CD4-positive, alpha-beta T cell treated with Interleukin-21 for 1 hour (primary cell): ENCODE results near the gene DEXI.
"Not testable (repeated sequence)": the region's sequence is repeated elsewhere in the genome, so short reads cannot be mapped to it uniquely, and the experiment has no call there.

Experiments
- DNase-seq: peaks from one replicate; pipeline ENCODE4 v3.0.0-alpha.2; 2020

Gene DEXI

DNA sequence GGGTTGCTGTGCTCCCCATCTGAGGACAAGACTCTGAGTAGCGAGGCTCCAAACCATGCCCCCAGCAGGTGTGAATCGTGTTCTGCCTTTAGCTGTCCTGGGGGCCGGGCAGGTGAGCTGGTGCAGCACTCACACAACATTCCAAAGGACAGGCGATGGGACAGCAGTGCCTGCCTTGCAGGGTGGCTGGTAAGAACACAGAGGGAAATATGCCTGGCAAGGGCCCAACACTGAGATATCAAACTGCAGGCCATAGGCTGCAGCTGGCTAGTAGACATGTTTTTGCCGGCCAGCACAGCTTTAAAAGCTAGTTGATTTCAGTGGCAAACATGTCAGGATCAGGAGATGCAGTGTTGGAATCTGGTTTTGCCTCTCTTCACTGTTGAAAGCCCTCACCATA, 25.7 kb upstream of the DEXI start:
- no peak for DNase-seq

DNA sequence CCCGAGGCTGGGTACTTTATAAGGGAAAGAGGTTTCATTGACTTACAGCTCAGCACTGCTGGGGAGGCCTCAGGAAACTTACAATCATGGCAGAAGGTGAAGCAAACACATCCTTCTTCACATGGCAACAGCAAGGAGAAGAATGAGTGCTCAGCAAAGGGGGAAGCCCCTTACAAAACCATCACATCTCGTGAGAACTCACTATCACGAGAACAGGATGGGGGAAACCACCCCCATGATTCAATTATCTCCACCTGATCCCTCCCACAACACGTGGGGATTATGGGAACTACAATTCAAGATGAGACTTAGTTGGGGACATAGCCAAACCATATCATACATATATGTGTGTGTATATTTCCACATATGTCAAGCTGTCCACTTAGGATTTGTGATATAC, 24.3 kb upstream of the DEXI start:
- peak; percentile 25 for DNase-seq

DNA sequence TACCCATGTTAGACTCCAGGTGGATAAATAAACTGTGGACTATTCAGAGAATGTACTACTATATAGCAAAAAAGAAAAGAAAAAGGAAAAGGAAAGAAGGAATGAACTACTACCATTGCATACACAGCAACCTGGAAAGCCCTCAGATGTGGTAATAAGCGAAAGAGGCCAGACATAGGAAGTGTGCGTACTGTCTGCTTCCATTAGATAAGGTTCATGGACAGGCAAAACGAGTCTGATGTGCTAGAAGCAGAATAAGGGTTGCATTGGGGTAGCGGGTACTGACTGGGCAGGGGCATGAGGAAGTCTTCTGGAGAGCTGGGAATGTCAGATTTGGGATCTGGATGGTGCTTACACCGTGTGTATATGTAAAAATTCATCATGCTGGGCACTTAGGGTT, 23.9 kb upstream of the DEXI start:
- no peak for DNase-seq

DNA sequence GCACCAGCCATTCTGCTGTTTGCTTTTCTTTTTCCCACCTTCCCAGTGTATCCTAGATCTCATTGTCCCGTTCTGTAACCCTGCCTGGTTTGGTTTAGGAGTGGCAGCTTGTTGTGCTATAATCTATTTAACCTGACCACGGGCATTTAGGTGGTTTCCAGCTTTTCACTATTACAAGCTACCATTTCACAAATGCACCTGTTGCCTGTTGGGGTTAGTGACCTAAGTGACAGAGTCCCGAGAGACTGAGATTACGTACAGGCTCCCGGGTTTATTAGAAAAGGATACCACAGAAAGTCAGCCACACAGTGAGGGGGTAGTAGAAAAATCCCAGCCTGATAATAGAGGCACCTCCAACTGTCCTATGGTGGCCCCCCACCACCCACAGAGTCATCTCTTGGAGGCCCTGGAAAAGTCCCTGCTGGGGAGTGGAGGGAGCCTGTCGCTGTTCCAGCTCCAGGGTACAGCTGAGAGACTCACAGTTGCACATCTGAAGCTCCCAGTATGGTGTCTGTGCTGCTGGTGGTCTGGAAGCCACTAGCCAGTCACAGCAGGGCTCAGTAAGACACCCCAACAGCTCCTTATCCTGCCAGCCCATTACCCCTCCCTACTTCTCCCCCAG, 23.3 kb upstream of the DEXI start:
- DNase-seq = peak; percentile 40

DNA sequence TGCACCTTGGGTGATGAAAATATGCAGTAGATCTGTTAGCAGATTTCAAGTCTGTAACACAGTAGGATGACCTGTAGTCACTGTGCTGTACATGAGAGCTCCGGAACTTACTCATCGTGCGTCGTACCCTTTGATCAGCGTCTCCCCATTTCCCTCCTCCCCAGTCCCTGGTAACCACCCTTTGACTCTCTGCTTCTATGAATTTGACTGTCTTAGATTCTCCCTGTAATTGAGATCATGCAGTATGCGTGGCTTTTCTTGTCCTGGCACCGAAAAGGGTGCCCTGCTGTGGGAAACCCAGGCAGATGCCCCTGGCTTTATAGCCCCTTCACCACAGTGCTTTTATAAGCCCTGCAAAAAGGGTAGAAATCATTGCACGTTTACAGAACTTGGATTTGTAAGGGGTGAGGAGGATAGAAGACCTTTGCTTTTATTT, 22.6 kb upstream of the DEXI start:
- DNase-seq = peak; percentile 73

DNA sequence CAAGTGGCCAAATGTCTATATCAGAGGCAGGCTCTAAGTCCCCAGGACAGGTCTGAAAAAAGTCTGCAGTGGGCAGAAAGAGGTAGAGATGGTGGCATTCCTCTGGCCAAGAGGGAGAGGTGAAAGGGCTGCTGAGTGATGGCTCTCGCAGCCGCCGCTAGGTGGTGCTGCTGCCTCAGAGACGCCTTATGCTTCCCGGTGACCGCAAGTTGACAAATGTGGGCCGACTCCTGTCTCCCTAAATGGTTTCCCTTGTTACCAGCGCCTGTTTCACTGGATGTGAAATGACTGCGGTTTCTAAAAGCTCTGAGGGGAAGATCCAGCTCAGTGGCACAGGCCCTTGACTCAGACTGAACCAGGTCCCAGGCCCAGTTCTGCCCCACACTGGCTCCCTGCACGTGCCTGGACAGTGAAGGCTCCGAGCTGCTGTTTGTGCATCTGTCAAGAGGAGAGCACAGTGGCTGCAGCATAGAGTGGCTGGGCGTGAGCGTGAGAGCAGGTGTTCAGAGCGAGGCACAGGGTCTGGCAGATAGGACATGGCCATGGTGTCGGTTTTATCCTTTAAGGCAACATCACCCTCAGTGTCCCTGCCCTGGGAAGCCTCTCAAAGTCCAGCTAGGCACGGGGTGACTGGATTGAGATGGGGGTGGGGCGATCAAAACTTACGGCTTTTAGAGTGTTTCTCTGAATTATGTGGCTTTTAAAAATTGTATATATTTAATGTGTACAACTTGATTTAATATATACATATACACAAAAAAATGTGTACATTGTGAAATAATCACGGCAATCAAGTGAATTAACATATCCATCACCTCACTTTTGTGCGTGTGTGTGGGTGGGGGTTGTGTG, 22.0 kb upstream of the DEXI start:
- peak; percentile 80 for DNase-seq

DNA sequence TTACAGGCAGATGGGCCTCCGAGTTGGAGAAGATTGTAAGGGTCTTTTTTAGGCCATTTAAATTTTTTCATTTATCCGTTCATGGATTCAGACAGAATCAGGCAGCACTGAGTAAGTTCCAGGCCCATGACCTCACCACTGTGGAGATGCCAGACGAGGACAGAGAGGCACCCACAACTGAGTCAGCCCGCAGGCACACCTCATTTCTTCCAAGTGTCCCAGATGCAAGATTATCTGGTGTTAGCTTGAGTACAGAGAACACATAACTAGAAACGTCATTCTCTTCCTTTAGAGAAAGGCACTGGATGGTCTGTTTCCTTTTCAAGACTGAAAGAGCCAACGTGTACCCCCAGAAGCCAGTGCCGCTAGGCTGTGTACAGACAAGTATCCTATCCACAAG, 19.0 kb upstream of the DEXI start:
- no peak for DNase-seq

DNA sequence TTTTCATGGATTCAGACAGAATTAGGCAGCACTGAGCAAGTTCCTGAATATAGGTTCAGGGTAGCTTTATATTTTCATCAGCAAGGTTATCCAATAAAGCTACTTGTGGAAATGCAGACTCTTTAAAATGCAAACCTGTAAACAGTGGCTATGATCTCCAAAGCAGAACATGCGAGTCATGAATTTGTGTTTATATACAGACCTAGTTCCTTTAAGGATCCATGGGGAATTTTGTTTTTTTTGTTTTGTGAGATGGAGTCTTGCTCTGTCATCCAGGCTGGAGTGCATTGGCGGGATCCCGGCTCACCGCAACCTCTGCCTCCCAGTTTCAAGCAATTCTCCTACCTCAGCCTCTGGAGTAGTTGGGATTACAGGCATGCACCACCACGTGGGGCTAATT, 16.9 kb upstream of the DEXI start:
- no peak for DNase-seq

DNA sequence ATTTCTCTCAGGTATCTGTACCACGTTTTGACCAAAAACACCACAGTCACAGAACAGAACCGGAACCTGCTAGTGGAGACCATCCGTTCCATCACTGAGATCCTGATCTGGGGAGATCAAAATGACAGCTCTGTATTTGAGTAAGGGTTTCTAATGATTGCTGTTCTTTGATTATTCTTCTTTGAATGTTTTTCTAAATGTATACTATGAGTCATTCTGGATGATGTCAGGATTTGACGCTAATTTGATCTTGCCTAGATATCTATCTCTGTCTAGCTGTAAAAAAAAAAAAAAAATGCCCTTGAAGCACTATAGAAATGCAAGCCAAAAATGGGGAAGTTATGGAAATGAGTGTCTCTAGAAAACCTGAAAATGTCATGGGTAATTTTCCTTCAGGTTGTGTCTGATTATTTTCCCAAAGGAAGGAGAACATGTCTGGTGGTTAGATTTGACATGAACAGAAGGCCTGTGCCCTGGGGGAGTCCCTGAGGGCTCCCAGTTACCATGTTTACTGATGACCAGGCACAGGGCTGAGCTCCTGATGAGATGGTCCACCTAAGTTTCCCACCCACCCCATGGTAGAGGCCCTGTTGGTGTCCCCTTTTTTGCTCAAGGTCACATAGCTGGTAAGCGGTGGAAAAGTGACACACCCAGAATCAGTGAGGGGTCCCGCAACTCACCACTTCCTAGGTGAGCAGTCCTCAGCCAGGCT, 15.7 kb upstream of the DEXI start:
- DNase-seq = no peak

DNA sequence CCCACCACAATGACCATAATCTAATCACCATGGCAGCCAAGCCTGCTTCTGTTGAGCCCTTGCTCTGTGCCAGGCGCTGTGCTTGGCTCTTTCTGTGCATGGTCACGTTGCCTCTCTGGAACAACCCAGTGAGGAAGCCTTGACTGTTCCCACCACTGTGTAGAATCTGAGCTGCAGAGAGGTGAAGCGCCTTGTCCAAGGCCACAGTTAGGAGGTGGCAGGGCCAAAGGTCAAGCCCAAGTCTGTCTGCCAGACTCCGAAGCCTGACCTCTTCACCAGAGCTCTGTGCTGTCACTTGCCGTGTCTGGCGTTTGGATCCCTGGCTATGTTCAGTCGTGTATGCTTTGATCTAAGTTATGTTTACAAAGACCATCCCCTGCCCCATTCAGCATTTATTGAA, 12.6 kb upstream of the DEXI start:
- DNase-seq = no peak

DNA sequence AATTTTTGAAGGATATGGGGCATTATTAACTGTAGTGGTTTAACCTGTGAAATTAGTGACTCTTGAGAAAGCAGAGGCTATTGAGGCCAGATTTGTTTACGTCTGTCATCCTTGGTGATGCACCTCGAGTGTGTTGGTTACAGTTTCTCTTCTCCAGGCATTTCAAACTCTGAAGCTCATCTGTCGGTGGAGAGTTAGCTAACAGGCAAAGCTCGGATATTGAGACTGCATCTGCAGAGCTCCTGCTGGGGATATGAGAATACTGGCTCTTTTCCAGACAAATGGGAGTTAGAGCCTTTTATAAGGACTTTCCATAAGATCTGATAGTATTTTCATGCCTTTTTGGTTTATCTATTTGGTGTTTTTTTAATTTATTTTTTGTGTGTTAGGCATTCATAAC, 8.8 kb upstream of the DEXI start:
- DNase-seq = no peak

DNA sequence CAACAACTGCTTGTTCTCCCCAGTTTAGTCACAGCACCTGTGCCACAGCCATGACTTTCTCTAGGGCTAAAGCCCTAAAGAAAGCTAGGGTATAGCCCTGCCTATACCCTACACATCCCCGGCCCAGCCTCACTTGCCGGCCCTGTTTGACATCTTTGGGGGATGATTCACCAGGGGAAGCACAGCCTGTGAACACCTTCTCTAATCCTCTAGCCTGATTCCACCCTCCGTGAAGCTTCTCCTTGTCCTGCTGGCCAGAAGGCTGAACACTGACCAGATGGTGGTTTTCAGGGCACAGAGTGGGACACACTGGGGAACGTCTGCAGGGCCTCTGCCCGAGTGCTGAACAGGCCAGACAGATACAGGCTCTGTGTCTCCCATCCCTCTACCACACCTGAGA, 8.1 kb upstream of the DEXI start:
- no peak for DNase-seq

DNA sequence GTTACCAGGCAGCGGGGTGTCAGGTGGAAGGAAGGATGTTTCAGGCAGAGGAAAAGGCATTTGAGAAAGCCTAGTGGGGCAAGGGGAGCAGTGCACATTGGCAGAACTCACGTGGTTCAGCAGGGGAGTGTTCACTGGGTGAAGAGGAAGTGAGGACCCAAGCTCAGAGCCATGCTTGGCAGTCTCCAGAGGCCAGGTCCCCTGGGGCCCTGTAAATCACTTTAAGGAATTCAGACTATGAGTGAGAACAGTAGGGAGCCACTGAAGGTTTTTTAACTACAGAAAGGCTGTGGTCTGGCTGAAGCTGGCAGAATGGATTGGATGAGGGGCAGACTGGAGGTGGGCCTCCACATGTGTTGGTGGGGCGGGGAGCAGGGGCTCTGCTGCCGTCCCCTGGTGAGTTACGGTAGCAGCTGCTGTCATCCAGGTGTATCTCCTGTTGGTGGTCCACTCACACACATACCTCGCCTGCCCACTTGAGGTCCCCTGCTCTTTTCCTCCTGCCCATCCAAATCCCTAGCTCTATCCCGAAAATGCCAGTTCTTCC, 7.2 kb upstream of the DEXI start:
- DNase-seq = peak; percentile 48

DNA sequence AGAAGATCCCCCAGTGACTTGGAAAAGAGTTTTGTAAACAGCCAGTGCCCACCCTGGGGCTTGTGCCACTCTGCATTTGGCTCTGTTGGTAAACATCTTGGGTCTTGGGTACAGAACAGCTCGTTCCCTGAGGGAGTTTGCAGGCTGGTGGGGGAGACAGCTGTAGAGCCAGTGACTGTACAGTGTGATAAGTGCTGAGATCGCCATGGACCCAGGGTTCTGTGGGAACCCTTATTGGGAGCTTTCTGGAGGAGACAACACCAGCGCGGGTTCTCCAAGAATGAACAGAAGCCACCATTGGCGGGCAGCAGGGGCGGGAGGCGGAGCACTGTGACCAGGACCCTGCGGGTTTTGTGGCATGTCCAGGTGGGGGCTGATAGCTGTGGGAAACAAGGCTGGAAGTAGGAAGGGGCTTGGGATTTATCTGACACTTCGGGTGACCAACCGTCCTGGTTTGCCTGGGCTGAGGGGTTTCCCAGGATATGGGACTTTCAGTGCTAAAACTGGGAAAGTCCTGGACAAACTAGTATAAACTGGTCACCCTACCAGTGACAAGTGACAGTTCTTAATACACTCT, 5.0 kb upstream of the DEXI start:
- no peak for DNase-seq

DNA sequence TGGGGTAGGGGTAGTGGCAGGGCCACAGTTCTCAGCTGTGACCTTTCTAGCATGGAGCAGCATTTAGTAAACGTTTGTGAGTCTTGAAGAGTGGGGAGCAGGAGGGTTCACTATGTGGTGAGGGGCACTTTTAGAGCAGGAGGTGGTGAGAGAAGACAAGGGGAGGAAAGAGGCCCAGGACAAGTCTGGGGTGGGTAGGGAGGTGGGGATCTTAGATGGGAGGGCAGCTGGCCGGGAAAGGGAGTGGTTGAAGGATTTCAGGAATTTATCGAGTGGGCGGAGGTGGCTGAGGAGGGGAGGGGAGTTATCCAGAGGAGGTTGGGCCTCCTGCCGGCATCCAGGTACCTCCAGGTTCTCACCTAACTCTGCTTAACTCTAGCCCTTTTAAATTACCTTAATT, 4.0 kb upstream of the DEXI start:
- no peak for DNase-seq

DNA sequence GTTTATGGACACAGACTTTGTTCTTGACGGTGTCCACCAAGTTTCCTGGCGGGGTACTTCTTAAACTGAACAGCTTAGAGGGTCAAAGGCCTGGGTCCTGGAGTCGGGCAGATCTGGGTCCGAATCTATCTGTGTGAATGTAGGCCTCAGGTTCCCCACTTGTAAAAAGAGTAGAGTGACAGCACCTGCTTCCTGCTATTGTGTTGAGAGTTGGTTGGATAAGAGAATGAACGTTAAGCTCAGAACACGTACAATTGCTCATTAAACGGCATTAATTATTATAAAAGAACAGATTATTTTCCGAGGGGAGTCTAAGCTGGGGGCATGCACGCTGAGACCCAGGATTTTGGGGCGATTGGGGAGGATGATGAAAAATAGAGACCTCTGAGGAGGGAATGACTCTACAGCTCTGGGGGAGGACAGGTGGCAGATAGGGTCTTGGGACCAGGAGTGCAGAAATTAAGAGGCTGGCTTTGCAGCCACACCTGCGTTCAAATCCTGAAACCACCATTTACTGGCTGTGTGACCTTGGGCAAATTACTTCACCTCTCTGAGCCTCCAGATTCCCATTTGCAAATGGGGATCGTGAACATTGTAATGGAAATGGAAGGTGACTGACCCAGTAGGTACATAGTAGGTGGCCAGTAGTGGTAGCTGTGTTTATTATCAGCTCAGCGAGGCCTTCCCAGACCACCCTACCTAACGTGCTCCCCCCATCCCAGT, 3.0 kb upstream of the DEXI start:
- no peak for DNase-seq

DNA sequence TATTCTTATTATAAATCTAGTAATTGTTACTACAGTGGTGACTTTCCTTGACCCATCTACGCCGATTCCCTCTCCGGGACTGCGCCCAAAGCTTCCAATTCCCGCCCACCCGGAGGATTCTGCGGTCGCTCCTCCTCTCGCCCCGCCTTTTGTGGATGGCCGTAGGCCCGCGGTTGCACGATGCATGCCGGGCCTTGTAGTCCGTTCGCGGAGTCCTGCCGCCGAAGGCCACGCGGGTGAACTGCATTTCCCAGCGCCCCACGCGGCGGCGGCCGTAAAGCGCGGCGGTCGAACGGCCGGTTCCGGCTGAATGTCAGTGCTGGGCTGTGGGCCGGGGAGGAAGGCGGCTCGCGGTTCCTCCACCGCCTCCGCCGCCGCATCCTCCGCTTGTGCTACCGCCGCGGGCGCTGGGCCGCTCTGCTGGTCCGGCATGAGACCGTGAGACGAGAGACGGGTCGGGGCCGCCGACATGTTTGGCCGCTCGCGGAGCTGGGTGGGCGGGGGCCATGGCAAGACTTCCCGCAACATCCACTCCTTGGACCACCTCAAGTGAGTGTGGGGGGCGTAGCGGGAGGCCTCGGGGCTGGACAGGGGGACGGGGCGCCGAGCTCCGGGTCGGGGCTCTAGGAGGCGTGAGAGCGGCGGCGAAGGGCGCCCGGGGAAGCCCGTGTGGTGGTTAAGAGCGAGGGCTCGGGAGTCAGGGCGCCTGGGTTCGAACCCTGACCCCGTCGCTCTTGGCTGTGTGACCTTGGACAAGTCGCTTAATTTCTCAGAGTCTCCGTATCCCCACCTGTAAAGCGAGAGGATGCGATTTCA, 2.2 kb upstream of the DEXI start, which contains the start of gene CLEC16A:
TSS of gene CLEC16A (plus strand) at position 316 of the 816 bp plus-strand sequence. CDS start at position 470, 154 bp downstream.
- peak; percentile 97 for DNase-seq

DNA sequence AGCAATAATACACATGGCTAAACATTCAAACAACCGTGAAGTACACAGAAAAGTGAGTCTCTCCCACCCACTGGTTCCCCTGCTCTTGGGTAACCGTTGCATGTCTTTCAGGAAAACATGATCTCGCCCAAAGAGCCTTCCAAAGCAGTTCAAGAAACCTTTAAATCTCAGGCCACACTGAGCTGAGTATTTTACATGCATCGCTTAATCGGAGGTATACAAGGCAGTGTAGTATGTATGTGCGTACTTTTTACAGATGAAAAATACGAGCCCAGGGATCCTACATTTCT, 741 bp upstream of the DEXI start:
- DNase-seq = no peak

DNA sequence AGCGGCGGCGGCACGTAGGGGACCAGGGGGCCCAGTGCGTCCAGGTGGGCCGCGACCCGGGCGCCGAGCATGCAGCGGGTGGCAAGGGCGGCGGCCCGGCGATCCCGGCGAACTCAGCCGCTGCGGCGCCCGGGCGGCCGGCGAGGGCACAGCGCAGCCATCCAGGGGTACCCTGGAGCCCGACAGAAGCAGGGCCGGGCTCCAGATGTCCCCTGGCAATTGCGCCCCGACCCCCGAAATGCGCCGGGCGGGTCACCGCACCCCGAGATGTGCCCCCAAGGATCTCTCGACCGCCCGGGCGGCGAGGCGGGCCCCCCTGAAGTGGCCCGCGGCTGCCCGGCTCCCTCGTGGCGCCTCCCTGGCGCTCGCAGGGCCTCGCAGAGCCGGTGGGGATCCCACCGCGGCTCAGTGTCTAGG, 325 bp downstream of the DEXI start:
- DNase-seq = not testable (repeated sequence)

DNA sequence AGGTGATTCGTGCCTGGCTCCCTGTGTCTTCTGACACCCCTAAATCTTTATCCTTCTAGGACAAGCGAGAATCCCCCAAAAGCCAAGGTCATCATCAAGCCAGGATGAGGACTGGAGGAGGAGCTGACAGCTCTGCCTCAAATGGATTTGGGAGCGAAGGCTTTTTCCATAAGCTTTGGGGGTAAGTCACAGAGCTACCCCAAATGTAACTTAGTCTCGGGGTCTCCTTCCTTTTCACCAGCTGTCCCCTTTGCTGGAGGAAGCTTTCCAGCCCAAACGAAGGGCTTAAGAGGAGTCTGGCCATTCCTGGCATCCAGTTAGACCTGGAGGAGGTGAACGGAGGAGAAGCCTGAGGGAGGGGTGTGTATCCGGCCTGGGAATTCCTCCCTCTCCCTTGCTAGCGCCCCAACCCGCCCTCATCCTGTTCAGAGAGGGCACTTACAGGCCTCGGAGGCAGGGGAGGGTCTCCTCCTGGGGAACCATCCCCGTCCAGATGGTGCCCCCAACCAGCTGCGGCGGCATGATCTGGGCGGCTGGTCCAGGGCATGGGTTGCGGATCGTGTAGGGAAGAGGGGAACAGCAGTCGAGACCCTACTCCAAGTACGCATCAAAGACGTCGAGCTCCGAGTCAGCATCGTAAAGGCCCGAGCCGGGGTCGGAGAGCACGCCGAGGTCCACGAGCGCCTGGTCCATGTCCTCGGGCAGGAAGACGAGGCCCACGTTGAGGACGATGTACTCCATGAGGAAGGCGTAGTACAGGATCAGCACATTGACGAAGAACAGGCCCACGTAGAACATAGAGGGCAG, 938 bp downstream of the DEXI start:
- no peak for DNase-seq
